Lower leg skin (tissue), 4 donors: ENCODE data around the gene PDIA2. TPM values are rescaled to one million over a fixed set of nuclear protein-coding genes. Genes with fewer than 3 reads are reported as not detected.
"Not testable (repeated sequence)": the region's sequence is repeated elsewhere in the genome, so short reads cannot be mapped to it uniquely, and the experiment has no call there.

Experiments used
- DNase-seq, 2 donors: peaks; one replicate each; pipeline ENCODE4 v3.0.0-alpha.2; 2019; ENCODE audit warnings: low spot score in 2 of 2
- H3K4me3 ChIP-seq: fragments of 200-600 bp; sonication (generic); 2 replicates; pipeline ENCODE4 v1.5.1; 2017; ENCODE audit warnings: mild to moderate bottlenecking, low read depth; ENCODE audit not compliant: poor library complexity, severe bottlenecking
- CTCF ChIP-seq, 3 donors: fragments of 450-650 bp; IDR thresholded peaks; one replicate each; pipeline ENCODE4 v1.5.1; 2016; ENCODE audit warnings: antibody characterized with exemption in 3 of 3, mild to moderate bottlenecking in 3 of 3, moderate library complexity in 2 of 3
- POLR2A ChIP-seq, 2 donors: fragments of 450-650 bp; IDR thresholded peaks; one replicate each; pipeline ENCODE4 v1.6.1; 2016 to 2017; ENCODE audit warnings: antibody characterized with exemption in 2 of 2, mild to moderate bottlenecking in 1 of 2, moderate library complexity in 1 of 2
- WGBS, 2 donors: methylation state at CpG; one replicate each; pipeline ENCODE4 v1.1.5; 2018; 5-methylcytosine and 5-hydroxymethylcytosine counted together
- intact Hi-C: fragments of 100-400 bp; cut with DNase I; formaldehyde crosslinking; loops from one replicate; pipeline ENCODE4 v1.15.0; 2023; ENCODE audit warnings: low total_unique reads
- total RNA-seq, 4 donors: library from RNA; depleted of rRNA; stranded (reverse); fragments of >200 nt; gene quantifications; one replicate each; pipeline ENCODE4 v1.1.0, GENCODE V29; 2016

PDIA2 gene
- total RNA-seq, 4 donors from 2014 or later = 0.12 to 0.45 (median 0.23) TPM; not detected in 1

- H3K4me3 ChIP-seq = no peak overlapping the region
- peak in 1 of 2 donors; percentile 26 for DNase-seq
- intact Hi-C loops = no loop called here
- TF ChIP-seq CTCF (IDR thresholded peaks at IDR 0.05) = no peak
- WGBS, 2 donors = 52 to 81% methylated on average over 35 to 55 of the region's 55 CpGs
These were observed 41.7 kb downstream of the PDIA2 start for GRCh38 chr16:324451-325334.

GRCh38 chr16:325375-326145 lies 42.6 kb downstream of the PDIA2 start:
- no peak overlapping the region for H3K4me3 ChIP-seq
- DNase-seq = no peak
- intact Hi-C loops = no loop called here
- 85 to 89% methylated on average over 26 to 28 of the region's 28 CpGs for WGBS, 2 donors
- no peak for TF ChIP-seq POLR2A (IDR thresholded peaks at IDR 0.05)
- TF ChIP-seq CTCF (IDR thresholded peaks at IDR 0.05) = no peak

GRCh38 chr16:330741-331140 lies 47.8 kb downstream of the PDIA2 start:
- H3K4me3 ChIP-seq = no peak overlapping the region
- intact Hi-C loops = no loop called here
- TF ChIP-seq POLR2A (IDR thresholded peaks at IDR 0.05) = no peak
- TF ChIP-seq CTCF (IDR thresholded peaks at IDR 0.05) = no peak
- WGBS, 2 donors = 78 to 79% methylated on average over 2 of the region's 2 CpGs
- DNase-seq = no peak

- 58 to 67% methylated on average over 6 of the region's 6 CpGs for WGBS, 2 donors
- intact Hi-C loops, H3K4me3 ChIP-seq, DNase-seq: not testable (repeated sequence)
These were observed 48.3 kb downstream of the PDIA2 start for GRCh38 chr16:331181-331814.

GRCh38 chr16:333406-334094 lies 50.6 kb downstream of the PDIA2 start:
- intact Hi-C loops = no loop called here
- no peak for TF ChIP-seq CTCF (IDR thresholded peaks at IDR 0.05)
- TF ChIP-seq POLR2A (IDR thresholded peaks at IDR 0.05) = no peak
- no peak overlapping the region for H3K4me3 ChIP-seq
- no peak for DNase-seq
- 77 to 83% methylated on average over 6 of the region's 6 CpGs for WGBS, 2 donors

- intact Hi-C loops, DNase-seq, H3K4me3 ChIP-seq: not testable (repeated sequence)
- WGBS, 2 donors = 86 to 98% methylated on average over 5 of the region's 5 CpGs
These were observed 51.3 kb downstream of the PDIA2 start for GRCh38 chr16:334164-334832.

GRCh38 chr16:334861-335632 lies 52.1 kb downstream of the PDIA2 start:
- H3K4me3 ChIP-seq, intact Hi-C loops, DNase-seq: not testable (repeated sequence)
- WGBS, 2 donors = 87 to 88% methylated on average over 11 of the region's 11 CpGs
